GM19238 (cell line): ENCODE results near the gene UTP20.
"Not testable (repeated sequence)": the region's sequence is repeated elsewhere in the genome, so short reads cannot be mapped to it uniquely, and the experiment has no call there.

ENCODE experiments used
- DNase-seq: peaks from one replicate; pipeline ENCODE4 v3.0.0; 2011; ENCODE audit warnings: low spot score; ENCODE audit not compliant: insufficient read length

Gene UTP20

DNA sequence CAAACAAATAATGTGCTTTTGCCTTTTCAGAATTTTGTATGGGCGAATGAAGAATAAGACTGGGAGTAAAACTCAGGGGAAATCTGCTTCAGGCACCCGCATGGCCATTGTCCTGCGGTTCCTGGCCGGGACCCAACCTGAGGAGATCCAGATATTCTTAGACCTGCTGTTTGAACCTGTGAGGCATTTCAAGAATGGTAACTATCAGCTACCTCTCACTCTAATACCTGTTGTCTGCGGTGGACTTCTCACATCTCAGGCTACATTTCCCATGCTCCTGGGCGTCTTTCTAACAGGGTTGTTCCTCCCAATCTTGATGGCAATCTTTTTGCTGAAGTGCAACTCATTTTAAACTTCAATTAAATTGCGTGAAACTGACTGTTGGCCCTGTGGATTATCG is 47.1 kb downstream of the UTP20 start:
- DNase-seq, result no peak

- no peak for DNase-seq
These were observed 47.6 kb downstream of the UTP20 start for GRCh38 chr12:101327546-101327945.

DNA sequence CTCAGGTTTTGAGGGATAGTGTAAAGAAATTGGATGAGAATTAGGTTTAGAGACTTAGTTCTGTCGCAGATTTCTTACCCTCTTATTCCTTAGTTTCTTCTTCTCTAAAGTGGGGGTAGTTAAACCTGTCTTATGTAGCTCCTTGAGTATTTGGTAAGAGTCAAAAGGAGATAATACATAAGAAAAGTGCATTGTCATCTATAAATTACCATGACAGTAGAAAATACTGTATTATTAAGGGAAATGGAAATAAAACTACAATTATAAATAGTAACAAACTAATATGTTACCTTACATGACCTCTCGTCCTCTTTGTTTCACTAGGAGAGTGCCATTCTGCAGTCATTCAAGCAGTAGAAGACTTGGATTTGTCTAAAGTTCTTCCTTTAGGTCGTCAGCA is 49.0 kb downstream of the UTP20 start:
- DNase-seq, result no peak

GRCh38 chr12:101330631-101331030 is 50.7 kb downstream of the UTP20 start:
- DNase-seq, result no peak

- no peak for DNase-seq
These were observed 56.5 kb downstream of the UTP20 start for GRCh38 chr12:101336437-101336836.

DNA sequence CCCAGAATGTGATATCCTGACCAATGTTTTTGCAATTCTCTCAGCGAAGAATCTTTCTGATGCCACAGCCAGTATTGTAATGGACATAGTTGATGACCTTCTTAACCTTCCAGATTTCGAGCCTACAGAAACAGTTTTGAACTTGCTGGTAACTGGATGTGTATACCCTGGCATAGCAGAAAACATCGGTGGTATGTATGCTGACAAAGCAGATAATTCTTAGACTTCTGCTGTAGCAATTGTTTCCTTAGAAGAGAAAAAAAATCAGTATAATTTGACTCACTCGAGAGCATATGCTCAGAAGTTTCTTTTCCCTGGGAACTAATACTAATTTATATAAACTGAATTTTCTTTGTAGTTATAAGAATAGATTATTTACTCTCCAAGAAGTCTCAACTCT is 58.2 kb downstream of the UTP20 start:
- no peak for DNase-seq

DNA sequence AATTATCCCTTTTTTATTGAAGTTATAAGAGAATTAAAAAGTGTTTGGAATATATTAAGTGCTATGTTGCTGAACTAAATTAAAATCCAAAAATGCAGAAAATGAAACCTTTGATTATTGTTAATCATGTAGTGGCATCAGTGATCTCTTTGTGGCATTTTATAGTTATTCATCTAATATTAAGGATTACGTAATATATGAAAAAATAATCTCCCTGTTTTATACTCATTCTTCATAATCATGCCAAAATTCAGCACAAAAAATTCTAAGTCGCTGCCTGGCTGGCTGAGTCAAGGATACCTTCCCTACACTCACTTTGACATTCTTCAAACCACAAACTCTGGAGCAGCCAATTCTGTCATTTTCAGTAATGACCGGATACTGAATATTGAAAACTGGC is 64.0 kb downstream of the UTP20 start:
- no peak for DNase-seq

- DNase-seq, result no peak
These were observed 71.8 kb downstream of the UTP20 start for GRCh38 chr12:101351682-101352081.

DNA sequence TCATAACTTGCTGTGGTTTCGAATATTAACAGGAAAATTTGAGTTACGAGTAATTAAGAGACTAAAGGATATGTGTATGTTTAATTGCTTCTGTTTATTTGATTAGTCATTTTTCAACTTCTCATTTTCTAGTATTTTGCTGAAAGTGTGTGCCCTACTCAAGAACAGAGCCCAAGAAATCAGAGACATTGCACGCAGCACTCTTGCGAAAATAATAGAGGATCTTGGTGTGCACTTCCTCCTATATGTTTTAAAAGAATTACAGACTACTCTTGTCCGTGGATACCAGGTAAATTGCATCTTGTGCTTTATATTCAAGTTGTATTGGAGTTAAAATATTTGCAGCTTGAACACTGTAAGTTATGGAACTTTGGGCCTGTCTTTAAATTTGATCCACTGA is 76.9 kb downstream of the UTP20 start:
- DNase-seq, result no peak

DNA sequence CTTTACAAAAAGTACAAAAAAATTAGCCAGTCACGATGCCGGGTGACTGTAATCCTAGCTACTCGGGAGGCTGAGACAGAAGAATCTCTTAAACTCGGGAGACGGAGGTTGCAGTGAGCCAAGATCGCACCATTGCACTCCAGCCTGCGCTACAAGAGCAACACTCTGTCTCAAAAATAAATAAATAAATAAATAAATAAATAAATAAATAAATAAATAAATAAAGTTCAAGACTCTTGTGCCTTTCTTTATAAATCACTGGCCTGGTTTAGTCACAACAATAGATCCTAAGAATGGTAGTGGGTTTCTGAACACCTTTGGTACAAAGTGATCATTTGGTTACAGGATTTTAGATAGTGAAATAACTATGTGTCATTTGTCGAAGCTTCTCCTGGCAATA is 81.5 kb downstream of the UTP20 start:
- no peak for DNase-seq

DNA sequence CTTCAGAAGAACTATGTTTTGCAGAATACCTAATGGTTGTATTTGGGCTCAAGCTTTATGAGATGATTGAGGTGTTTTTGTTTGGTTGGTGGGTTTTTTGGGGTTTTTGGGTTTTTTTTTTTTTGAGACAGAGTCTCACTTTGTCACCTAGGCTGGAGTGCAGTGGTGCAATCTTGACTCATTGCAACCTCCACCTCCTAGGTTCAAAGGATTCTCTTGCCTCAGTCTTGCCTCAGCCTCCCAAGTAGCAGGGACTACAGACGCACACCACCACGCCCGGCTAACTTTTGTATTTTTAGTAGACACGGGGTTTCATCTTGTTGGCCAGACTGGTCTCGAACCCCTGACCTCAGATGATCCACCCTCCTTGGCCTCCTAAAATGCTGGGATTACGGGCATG is 88.1 kb downstream of the UTP20 start:
- no peak for DNase-seq

DNA sequence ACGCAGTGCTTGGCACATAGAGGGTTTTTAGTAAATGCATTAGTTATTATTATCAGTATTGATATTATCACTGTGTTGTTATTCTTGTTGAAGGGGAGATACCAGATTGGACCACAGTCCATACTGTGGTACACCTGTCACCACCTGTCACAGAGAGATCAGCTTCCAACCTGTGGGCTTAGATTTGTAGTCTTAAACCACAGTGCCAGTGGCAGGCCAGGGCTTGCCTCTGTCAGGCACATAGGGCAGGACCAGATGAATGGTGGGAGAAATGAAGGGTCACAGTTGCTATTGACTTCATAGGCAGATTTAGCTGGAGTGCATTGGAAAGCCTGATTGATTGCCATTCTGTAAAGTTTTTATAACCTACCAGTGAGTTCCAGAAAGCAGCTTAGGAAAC is 92.5 kb downstream of the UTP20 start:
- no peak for DNase-seq

- no peak for DNase-seq
These were observed 95.7 kb downstream of the UTP20 start for GRCh38 chr12:101375573-101375972.

- DNase-seq, result no peak
These were observed 99.2 kb downstream of the UTP20 start for GRCh38 chr12:101379149-101379548.

DNA sequence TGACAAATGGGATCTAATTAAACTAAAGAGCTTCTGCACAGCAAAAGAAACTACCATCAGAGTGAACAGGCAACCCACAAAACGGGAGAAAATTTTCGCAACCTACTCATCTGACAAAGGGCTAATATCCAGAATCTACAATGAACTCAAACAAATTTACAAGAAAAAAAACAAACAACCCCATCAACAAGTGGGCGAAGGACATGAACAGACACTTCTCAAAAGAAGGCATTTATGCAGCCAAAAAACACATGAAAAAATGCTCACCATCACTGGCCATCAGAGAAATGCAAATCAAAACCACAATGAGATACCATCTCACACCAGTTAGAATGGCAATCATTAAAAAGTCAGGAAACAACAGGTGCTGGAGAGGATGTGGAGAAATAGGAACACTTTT is 111.3 kb downstream of the UTP20 start:
- not testable (repeated sequence) for DNase-seq

DNA sequence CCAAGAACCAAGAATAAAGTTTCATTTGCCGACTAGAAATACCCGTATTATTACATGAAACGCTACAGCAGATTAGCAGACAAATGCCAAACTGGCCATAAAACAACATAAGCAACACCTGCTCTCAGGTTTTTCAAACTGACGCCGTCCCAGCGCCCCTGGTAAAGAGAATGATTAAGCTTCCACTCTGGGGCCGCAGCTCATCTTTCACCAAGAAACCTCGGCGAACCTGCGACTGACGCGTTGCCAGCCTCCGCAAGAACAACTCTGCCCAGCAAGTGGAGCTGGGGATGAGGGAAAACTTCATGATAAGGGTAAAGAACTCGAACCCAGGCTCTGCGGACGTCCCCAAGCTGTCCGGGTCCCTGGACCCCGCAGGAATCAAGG is 127.1 kb downstream of the UTP20 start:
- DNase-seq, result no peak

DNA sequence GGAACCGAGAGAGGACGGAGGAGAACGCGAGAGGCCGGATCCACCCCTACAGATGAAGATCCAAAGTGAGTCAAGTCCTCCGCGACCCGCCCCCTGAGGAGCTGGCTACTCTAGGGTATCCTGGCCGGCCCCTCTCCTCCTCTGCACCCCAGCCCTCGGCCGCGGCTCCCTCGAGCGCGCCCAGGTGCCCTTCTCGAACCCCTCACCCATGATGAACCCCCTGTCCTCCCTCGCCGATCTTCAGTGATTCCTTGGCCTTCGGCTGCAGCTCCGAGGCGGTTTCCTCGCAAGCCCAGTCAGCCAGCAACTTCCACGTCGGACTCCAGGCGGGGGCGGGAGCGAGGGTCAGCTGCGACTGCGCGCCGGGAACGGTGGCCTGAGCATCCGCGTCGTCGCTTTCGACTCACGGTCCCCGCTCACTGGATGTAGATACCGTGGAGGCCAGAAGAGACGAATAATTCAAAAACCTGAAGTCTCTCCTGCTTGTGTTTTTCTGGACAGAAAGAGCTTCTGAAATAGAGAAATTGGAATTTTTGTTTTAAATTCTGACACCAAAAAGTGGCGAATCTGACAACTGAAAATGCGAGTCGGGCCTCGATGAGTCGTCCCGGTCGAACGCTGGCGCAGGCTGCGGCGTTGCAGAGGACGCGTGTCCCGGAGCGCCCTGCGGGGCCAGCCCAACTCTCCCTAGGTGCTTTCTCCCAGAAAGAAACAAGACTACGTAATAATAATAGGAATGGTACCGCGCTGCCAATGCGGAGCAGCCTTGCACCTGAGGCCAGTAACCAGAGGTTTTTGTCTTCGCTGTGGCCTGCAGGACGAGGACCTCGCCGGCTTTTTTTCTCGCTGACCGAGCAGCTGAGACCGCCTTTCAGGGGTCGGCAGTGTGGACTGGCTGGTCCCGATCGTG is 127.8 kb downstream of the UTP20 start, which contains the start of gene ARL1:
ARL1 (minus strand) TSS at position 337 of the 910 bp plus-strand sequence; CDS start at position 210, 127 bp downstream.
- peak; percentile 72 for DNase-seq

- DNase-seq, result not testable (repeated sequence)
These were observed 130.3 kb downstream of the UTP20 start for GRCh38 chr12:101410169-101410568.

DNA sequence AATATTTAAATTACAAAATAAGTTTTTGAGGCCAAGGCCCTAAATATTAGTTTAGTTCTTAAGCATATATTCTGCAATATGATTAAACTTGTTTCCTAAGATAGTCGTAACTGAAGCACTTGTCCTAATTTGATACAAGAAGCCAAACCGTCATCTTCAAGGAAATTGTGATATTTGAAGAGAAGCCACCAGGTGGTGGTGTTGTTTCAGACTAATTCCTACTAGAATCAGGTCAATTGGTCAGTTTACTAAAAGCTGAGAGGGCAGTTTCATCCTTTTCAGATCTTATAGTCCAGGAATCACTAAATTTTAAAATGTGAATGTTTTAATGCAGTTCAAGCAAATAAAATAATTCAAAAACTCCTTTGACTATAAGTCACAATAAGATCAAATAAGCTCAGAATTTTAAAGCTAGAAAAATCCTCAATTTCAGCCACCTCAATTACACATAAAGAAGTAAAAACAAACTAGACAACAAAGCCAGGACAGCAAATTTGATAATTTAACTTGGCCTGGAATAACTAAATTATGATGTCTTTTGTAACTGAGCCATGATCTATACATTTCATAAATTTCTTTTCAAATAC is 134.7 kb downstream of the UTP20 start:
- DNase-seq, result peak; percentile 15

DNA sequence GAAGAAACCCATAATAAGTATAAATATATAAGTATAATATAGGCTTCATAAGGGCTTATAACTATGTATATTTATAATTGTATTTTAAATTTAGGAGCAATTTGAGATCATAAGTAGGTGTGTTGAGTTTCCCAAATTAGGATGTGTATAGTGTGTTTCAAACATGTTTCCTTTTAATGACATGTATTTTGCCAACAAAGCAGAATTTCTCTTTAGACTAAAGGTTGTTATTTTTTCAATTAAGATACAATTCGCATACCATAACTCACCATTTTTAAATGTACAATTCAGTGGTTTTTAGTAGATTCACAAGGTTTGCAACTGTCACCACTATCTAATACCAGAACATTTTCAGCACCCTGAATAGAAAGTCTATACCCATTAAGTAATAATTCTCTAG is 135.3 kb downstream of the UTP20 start:
- no peak for DNase-seq

GRCh38 chr12:101422066-101422465 is 142.2 kb downstream of the UTP20 start:
- DNase-seq, result not testable (repeated sequence)

DNA sequence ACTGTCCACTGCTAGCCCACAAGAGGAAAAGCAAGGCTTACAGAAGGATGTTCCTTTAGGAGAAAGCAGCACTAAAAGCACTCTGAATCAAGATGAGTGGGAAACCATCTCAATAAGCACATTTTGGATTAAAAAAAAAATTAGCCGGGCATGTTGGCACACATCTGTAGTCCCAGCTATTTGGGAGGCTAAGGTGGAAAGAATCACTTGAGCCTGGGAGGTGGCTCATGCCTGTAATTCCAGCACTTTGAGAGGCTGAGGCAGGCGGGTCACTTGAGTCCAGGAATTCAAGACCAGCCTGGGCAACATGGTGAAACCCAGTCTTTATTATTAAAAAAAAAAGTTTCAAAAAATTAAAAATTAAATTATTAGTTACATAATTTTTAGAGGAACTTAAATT is 144.7 kb downstream of the UTP20 start:
- DNase-seq, result no peak

- no peak for DNase-seq
These were observed 150.6 kb downstream of the UTP20 start for GRCh38 chr12:101430456-101430855.
